ENCODE data around the gene TPRG1. TPM values are rescaled to one million over a fixed set of nuclear protein-coding genes. Genes with fewer than 3 reads are reported as not detected.

The TPRG1 gene
- total and polyA plus RNA-seq, 9 of the 15 experiments (the other 6 are each of a cell fraction or from before 2014, with no cell fraction given): 0.01 TPM; not detected in 8

DNA sequence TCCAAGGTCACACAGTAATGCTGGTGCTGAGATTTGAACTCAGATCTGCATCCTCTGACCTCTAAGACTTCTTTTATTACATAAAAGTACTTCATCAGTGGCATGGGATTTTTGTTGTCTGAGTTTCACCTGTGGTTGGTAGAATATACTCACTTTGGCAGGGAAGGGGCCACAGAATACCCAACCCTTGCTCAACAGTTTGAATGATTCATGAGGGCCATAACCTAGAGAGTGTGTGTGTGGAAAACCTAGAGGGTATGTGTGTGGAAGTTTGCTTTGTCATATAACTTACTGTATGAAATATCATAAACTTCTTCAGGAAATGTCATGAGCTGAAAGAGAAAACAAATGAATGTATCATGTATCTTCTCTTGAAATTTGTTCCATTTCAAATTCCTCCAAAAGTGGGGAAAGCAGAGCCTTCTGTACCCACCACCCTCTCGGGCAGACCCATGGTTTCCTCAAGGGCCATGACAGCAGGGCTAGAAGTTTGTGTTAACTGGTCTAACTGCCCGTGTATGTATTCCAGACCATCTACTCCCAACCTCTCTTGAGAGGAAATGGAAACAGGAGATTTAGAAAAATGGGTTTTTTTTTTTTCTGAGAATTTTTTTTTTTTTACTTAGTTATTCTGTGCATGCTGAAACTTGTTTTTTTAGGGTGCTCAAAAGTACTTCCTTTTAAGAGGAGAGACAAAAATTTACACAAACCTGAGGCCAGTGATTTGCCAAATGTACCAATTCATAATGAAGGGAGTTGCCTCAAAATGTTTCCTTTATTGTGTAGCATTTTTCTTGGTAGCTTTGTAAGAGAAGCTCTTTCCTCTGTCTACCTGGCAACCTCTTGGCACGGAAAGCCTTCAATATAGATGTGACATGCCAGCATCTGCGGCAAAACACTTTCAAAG is 127.0 kb downstream of the TPRG1 start (continued):
- TF ChIP-seq, protein P1, sequence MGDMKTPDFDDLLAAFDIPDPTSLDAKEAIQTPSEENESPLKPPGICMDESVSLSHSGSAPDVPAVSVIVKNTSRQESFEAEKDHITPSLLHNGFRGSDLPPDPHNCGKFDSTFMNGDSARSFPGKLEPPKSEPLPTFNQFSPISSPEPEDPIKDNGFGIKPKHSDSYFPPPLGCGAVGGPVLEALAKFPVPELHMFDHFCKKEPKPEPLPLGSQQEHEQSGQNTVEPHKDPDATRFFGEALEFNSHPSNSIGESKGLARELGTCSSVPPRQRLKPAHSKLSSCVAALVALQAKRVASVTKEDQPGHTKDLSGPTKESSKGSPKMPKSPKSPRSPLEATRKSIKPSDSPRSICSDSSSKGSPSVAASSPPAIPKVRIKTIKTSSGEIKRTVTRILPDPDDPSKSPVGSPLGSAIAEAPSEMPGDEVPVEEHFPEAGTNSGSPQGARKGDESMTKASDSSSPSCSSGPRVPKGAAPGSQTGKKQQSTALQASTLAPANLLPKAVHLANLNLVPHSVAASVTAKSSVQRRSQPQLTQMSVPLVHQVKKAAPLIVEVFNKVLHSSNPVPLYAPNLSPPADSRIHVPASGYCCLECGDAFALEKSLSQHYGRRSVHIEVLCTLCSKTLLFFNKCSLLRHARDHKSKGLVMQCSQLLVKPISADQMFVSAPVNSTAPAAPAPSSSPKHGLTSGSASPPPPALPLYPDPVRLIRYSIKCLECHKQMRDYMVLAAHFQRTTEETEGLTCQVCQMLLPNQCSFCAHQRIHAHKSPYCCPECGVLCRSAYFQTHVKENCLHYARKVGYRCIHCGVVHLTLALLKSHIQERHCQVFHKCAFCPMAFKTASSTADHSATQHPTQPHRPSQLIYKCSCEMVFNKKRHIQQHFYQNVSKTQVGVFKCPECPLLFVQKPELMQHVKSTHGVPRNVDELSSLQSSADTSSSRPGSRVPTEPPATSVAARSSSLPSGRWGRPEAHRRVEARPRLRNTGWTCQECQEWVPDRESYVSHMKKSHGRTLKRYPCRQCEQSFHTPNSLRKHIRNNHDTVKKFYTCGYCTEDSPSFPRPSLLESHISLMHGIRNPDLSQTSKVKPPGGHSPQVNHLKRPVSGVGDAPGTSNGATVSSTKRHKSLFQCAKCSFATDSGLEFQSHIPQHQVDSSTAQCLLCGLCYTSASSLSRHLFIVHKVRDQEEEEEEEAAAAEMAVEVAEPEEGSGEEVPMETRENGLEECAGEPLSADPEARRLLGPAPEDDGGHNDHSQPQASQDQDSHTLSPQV (IDR thresholded peaks at IDR 0.05): no peak
- TF ChIP-seq PURB (CRISPR knock-in tag; IDR thresholded peaks at IDR 0.05; ENCODE audit: low read depth) (no peak), ZNF436 (CRISPR knock-in tag; IDR thresholded peaks at IDR 0.05) (no peak), TBL1XR1 (IDR thresholded peaks at IDR 0.05; ENCODE audit: low read length in 2 of 2) (no peak)

- ChIA-PET POLR2A (no interaction called here), CTCF (ENCODE audit: low intra/inter-chr PET ratio) (no interaction called here)
- FAIRE-seq (no peak), ATAC-seq (no peak), DNase-seq (ENCODE audit: extremely low read depth in 1 of 4, low spot score in 3 of 4) (no peak)
- 0% methylated on average over 1 of the region's 1 CpG for WGBS (ENCODE audit: insufficient coverage, low coverage, missing lambda C conversion rate)
- no peaks in the 10 kb centered on the region for H4K20me1 ChIP-seq (replicated peaks; ENCODE audit: control insufficient read depth, insufficient read depth, low read length)
- no peak overlapping the region for H3K4me2 ChIP-seq (ENCODE audit: insufficient read depth, low read length)
- in situ Hi-C loops (cut with MboI): no loop called here
- H3K36me3 ChIP-seq (ENCODE audit: control insufficient read depth, insufficient read depth, low read length): no peaks in the 10 kb centered on the region
- H3K27me3 ChIP-seq (ENCODE audit: control insufficient read depth in 2 of 2, insufficient read depth in 2 of 2, low read length in 2 of 2): no peaks in the 10 kb centered on the region
- H3K4me3 ChIP-seq: no peak overlapping the region
- H3K4me1 ChIP-seq (replicated peaks in 1 of 2; ENCODE audit: control insufficient read depth in 2 of 2, insufficient read depth in 2 of 2, low read length in 2 of 2): no peaks in the 10 kb centered on the region
- BruUV-seq (replicated peaks): no TSS peak
- H3K9me1 ChIP-seq (ENCODE audit: control insufficient read depth, insufficient read depth, low read length): no peaks in the 10 kb centered on the region
- H3K9me3 ChIP-seq (replicated peaks; ENCODE audit: control insufficient read depth, insufficient read depth, low read depth, low read length): no peaks in the 10 kb centered on the region
- no peak overlapping the region for H3K9ac ChIP-seq (ENCODE audit: insufficient read depth in 1 of 2, low read depth in 2 of 2, low read length in 2 of 2)
- intact Hi-C loops (cut with micrococcal nuclease): no loop called here
- no peak overlapping the region for H3K27ac ChIP-seq (ENCODE audit: extremely low read depth, low read depth, low read length)
- no peaks in the 10 kb centered on the region for H3K79me2 ChIP-seq (ENCODE audit: control insufficient read depth, insufficient read depth, low read length)
- no peak overlapping the region for H2AFZ ChIP-seq (ENCODE audit: low read depth, low read length)
- TF ChIP-seq RBBP5 (IDR thresholded peaks at IDR 0.05; ENCODE audit: borderline replicate concordance, insufficient read depth, low read length, poor library complexity, severe bottlenecking) (no peak), ZFP1 (CRISPR knock-in tag; IDR thresholded peaks at IDR 0.05) (no peak), TCFL5 (CRISPR knock-in tag; conservative IDR thresholded peaks at IDR 0.05) (no peak), ZNF444 (CRISPR knock-in tag; IDR thresholded peaks at IDR 0.05) (no peak), ZNF384 (IDR thresholded peaks at IDR 0.05; ENCODE audit: low read depth, low read length) (no peak), CEBPZ (IDR thresholded peaks at IDR 0.05; ENCODE audit: borderline replicate concordance, low read depth, low read length) (no peak)
Observed at GRCh38 chr3:189300345-189300744, 128.6 kb downstream of the TPRG1 start.

Data from K562 (cell line).